Esophagus muscularis mucosa (tissue), 4 donors: ENCODE results near the gene GFRA4. TPM values are rescaled to one million over a fixed set of nuclear protein-coding genes. Genes with fewer than 3 reads are reported as not detected.

ENCODE experiments used
- DNase-seq: peaks from one replicate; pipeline ENCODE4 v3.0.0-alpha.2; 2017; ENCODE audit errors: extremely low spot score
- H3K27ac ChIP-seq, 4 donors: fragments of 200-600 bp; sonication (generic); replicated peaks in 1 of 4; 1 replicate in 3 of 4; 2 replicates in 1 of 4; pipeline ENCODE4 v1.5.1; 2016 to 2019; ENCODE audit warnings: mild to moderate bottlenecking in 1 of 4
- H3K27me3 ChIP-seq, 4 donors: fragments of 200-600 bp; sonication (generic); one replicate each; pipeline versions ENCODE4 v1.5.1 to v1.6.0; 2016 to 2019
- H3K36me3 ChIP-seq, 4 donors: fragments of 200-600 bp; sonication (generic); one replicate each; pipeline ENCODE4 v1.5.1; 2016 to 2019
- H3K4me1 ChIP-seq, 4 donors: fragments of 200-600 bp; sonication (generic); one replicate each; pipeline ENCODE4 v1.5.1; 2016 to 2019
- H3K4me3 ChIP-seq, 4 donors: fragments of 200-600 bp; sonication (generic); 1 replicate in 2 of 4; 2 replicates in 2 of 4; pipeline ENCODE4 v1.5.1; 2016 to 2019; ENCODE audit warnings: mild to moderate bottlenecking in 4 of 4, moderate library complexity in 1 of 4
- H3K9me3 ChIP-seq, 4 donors: fragments of 200-600 bp; sonication (generic); 1 replicate in 3 of 4; 2 replicates in 1 of 4; pipeline ENCODE4 v1.5.1; 2016 to 2019
- CTCF ChIP-seq, 3 experiments: fragments of 200-600 bp in 2 of 3; fragments of 450-650 bp in 1 of 3; sonication (generic) in 2 of 3; IDR thresholded peaks; one replicate each; pipeline ENCODE4 v1.5.1; 2017 to 2019; ENCODE audit warnings: antibody characterized with exemption in 3 of 3, mild to moderate bottlenecking in 2 of 3, moderate library complexity in 1 of 3
- EP300 ChIP-seq: sonication (generic); formaldehyde crosslinking; IDR thresholded peaks from one replicate; pipeline ENCODE4 v1.6.1; 2017; ENCODE audit warnings: antibody characterized with exemption
- POLR2A ChIP-seq: fragments of 450-650 bp; IDR thresholded peaks from one replicate; pipeline ENCODE4 v1.6.1; 2017; ENCODE audit warnings: antibody characterized with exemption, moderate library complexity, mild to moderate bottlenecking, low read depth
- POLR2AphosphoS5 ChIP-seq, 2 donors: sonication (generic); formaldehyde crosslinking; IDR thresholded peaks; one replicate each; pipeline ENCODE4 v1.6.1; 2017; ENCODE audit warnings: antibody characterized with exemption in 2 of 2
- WGBS: methylation state at CpG from one replicate; pipeline ENCODE4 v1.1.5; 2018; 5-methylcytosine and 5-hydroxymethylcytosine counted together
- intact Hi-C: fragments of 100-400 bp; cut with DNase I; formaldehyde crosslinking; loops from one replicate; pipeline ENCODE4 v1.15.1; 2023
- total RNA-seq, 4 donors: library from RNA; depleted of rRNA; stranded (reverse); fragments of >200 nt; gene quantifications; one replicate each; pipeline versions ENCODE4 v1.1.0 to v1.2.1, GENCODE V29; 2016

The GFRA4 gene
- total RNA-seq, 4 donors from 2014 or later: not detected

DNA sequence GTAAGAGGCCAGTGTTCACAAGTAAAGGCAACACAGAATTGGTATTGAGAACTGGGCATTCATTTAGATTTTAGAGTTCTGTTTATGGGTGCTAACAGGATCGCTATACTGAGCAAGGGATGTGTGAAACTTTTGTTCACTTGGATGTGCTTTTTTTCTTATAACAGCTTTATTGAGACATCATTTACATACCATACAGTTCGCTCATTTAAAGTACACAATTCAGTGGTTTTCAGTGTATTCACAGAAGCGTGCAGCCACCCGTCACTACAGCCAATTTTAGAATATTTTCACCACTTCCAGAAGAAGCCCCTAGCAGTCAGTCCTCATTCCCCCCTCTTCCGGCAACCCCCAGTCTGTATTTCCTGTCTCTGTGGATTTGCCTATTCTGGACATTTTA is 48.7 kb downstream of the GFRA4 start:
- Histone ChIP-seq H3K27ac (no peak overlapping the region), H3K36me3 (peaks cover 0 to 12% (median 3%) of the 10 kb centered on the region in 4 donors), H3K9me3 (no peaks in the 10 kb centered on the region), H3K27me3 (no peaks in the 10 kb centered on the region), H3K4me3 (no peak overlapping the region), H3K4me1 (peaks cover 0 to 4% (median 0%) of the 10 kb centered on the region in 4 donors)
- whole genome bisulfite sequencing: 83% methylated on average over 5 of the region's 5 CpGs
- DNase-seq: peak; percentile 17
- no peak for TF ChIP-seq EP300
- no peak for TF ChIP-seq POLR2A
- no peak for TF ChIP-seq CTCF (IDR thresholded peaks at IDR 0.05)
- TF ChIP-seq POLR2AphosphoS5 (IDR thresholded peaks at IDR 0.05): no peak
- intact Hi-C loops: no loop called here

GRCh38 chr20:3613821-3614440 is 49.3 kb downstream of the GFRA4 start:
- Histone ChIP-seq H3K4me3 (no peak overlapping the region), H3K4me1 (peaks cover 0 to 4% (median 0%) of the 10 kb centered on the region in 4 donors), H3K27me3 (no peaks in the 10 kb centered on the region), H3K9me3 (no peaks in the 10 kb centered on the region), H3K36me3 (peaks cover 0 to 12% (median 3%) of the 10 kb centered on the region in 4 donors), H3K27ac (no peak overlapping the region)
- no peak for TF ChIP-seq CTCF (IDR thresholded peaks at IDR 0.05)
- WGBS: 82% methylated on average over 7 of the region's 9 CpGs
- intact Hi-C loops: no loop called here
- DNase-seq: peak; percentile 66

DNA sequence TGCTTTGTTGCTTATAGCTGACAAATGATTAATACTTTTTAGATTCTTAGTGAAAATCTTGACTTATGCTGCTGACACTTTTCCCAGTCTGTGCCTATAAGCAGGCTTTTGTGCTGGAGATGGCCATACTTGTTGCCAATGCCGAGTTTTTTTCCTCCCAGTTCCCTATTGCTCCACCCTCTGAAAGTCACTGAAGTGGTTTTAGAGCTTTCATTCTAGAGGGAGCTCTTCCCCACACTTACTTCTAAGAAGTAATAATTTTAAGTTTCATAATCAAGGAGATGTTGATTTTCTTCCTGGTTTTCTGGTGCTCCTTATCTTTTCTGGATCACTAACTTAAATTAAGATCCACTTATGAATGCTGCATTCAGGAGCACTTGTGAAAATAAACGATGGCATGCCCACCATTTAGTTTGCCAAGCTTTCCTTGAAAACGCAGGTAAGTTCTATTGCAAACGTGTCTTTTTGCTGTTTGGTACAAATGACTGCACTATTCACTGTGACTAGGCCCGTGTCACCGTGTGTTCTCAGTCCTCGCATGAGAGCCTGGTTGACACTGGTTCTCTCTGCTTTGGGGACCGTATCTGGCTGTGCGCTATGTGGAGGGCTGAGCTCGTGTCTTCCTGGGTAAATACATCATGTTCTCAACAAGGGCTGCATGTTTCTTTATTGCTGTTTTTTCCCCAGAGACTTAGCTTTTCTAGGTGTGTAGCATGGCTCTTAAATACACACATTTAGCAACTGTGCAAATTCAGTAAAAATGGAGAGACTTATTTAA is 50.2 kb downstream of the GFRA4 start:
- H3K27ac ChIP-seq: no peak overlapping the region
- DNase-seq: peak; percentile 47
- intact Hi-C loops: no loop called here
- no peaks in the 10 kb centered on the region for H3K27me3 ChIP-seq
- peaks cover 0 to 12% (median 3%) of the 10 kb centered on the region in 4 donors for H3K36me3 ChIP-seq
- WGBS: 91% methylated on average over 10 of the region's 10 CpGs
- no peak for TF ChIP-seq CTCF (IDR thresholded peaks at IDR 0.05)
- no peak for TF ChIP-seq POLR2A
- TF ChIP-seq POLR2AphosphoS5 (IDR thresholded peaks at IDR 0.05): no peak
- no peak for TF ChIP-seq EP300
- H3K4me3 ChIP-seq: no peak overlapping the region
- no peaks in the 10 kb centered on the region for H3K9me3 ChIP-seq
- peaks cover 0 to 4% (median 0%) of the 10 kb centered on the region in 4 donors for H3K4me1 ChIP-seq

GRCh38 chr20:3611901-3612300 is 51.3 kb downstream of the GFRA4 start:
- no peak for TF ChIP-seq POLR2AphosphoS5 (IDR thresholded peaks at IDR 0.05)
- TF ChIP-seq EP300: no peak
- TF ChIP-seq CTCF (IDR thresholded peaks at IDR 0.05): no peak
- TF ChIP-seq POLR2A: no peak
- Histone ChIP-seq H3K4me1 (peaks cover 0 to 4% (median 0%) of the 10 kb centered on the region in 4 donors), H3K36me3 (peaks cover 0 to 12% (median 3%) of the 10 kb centered on the region in 4 donors), H3K4me3 (no peak overlapping the region), H3K27ac (no peak overlapping the region), H3K27me3 (no peaks in the 10 kb centered on the region), H3K9me3 (no peaks in the 10 kb centered on the region)
- DNase-seq: no peak
- 33% methylated on average over 1 of the region's 1 CpG for WGBS
- intact Hi-C loops: no loop called here

Other genes starting within 250 kb of the GFRA4 start
- 10 to 100 TPM; 14.1 to 19.1 (median 18.0) TPM for gene ATRN, start 192.4 kb downstream of the GFRA4 start, total RNA-seq
- gene ADAM33, start 18.6 kb upstream of the GFRA4 start, total RNA-seq: 100 to 1,000 TPM in 1 of 4 donors, 10 to 100 TPM in 3; 45.4 to 144 (median 64.4) TPM
- gene SIGLEC1, start 49.2 kb upstream of the GFRA4 start, total RNA-seq: 10 to 100 TPM; 13.1 to 18.7 (median 13.8) TPM
- 10 to 100 TPM in 3 of 4 donors, 1 to 10 TPM in 1; 8.9 to 22.2 (median 16.4) TPM for gene HSPA12B, start 69.3 kb upstream of the GFRA4 start, total RNA-seq
- gene ADISSP, start 104.4 kb upstream of the GFRA4 start, total RNA-seq: 10 to 100 TPM; 56.5 to 96.1 (median 73.6) TPM
- under 1 TPM in 1 of 4 donors, not detected in 3; 0.50 TPM for gene SPEF1, start 118.0 kb upstream of the GFRA4 start, total RNA-seq
- 100 to 1,000 TPM; 131 to 225 (median 199) TPM for gene CENPB, start 123.3 kb upstream of the GFRA4 start, total RNA-seq
- gene CDC25B, start 132.9 kb upstream of the GFRA4 start, total RNA-seq: 10 to 100 TPM; 29.9 to 43.1 (median 35.6) TPM
- 10 to 100 TPM in 3 of 4 donors, 1 to 10 TPM in 1; 7.9 to 11.7 (median 11.2) TPM for gene AP5S1, start 157.1 kb upstream of the GFRA4 start, total RNA-seq
- 10 to 100 TPM; 34.6 to 56.1 (median 42.8) TPM for gene MAVS, start 183.4 kb upstream of the GFRA4 start, total RNA-seq
- gene PANK2, start 226.0 kb upstream of the GFRA4 start, total RNA-seq: 10 to 100 TPM; 42.8 to 52.1 (median 46.6) TPM